SK-N-MC (cell line): ENCODE measurements around the gene POLE4.

ENCODE experiments used
- EZH2 ChIP-seq: fragments of 200-600 bp; sonication (generic); IDR thresholded peaks from one replicate; pipeline ENCODE4 v1.6.1; 2017; ENCODE audit warnings: antibody characterized with exemption
- POLR2AphosphoS5 ChIP-seq: IDR thresholded peaks from 2 replicates; pipeline ENCODE4 v1.6.1; 2012; ENCODE audit warnings: mild to moderate bottlenecking, low read depth, low read length, borderline replicate concordance

- TF ChIP-seq EZH2 (no peak), POLR2AphosphoS5 (no peak)
Observed at GRCh38 chr2:75002007-75002406, 43.6 kb downstream of the POLE4 start.
